CD4-positive, CD25-positive, alpha-beta regulatory T cell (primary cell): ENCODE results near the gene CACNA2D3. TPM values are rescaled to one million over a fixed set of nuclear protein-coding genes. Genes with fewer than 3 reads are reported as not detected.
"Not testable (repeated sequence)": the region's sequence is repeated elsewhere in the genome, so short reads cannot be mapped to it uniquely, and the experiment has no call there.

ENCODE experiments used
- ATAC-seq, 2 donors: fragments of 150-1000 bp; cut with Tn5 transposase; one replicate each; pipeline ENCODE4 v1.10.0; 2021; ENCODE audit warnings: low read depth in 2 of 2, moderate number of reproducible peaks in 2 of 2, moderate library complexity in 1 of 2
- DNase-seq, 3 donors: peaks; one replicate each; pipeline versions ENCODE4 v3.0.0 to v3.0.0-alpha.2; 2012 to 2022; ENCODE audit warnings: mixed read lengths in 1 of 3
- H3K27ac ChIP-seq: one replicate; pipeline ENCODE4 v1.7.0; 2013; ENCODE audit warnings: mild to moderate bottlenecking, low read length; ENCODE audit not compliant: insufficient read depth, poor library complexity, severe bottlenecking
- H3K27me3 ChIP-seq: one replicate; pipeline ENCODE4 v1.7.0; 2013; ENCODE audit warnings: low read length; ENCODE audit not compliant: control insufficient read depth, insufficient read depth
- H3K36me3 ChIP-seq: one replicate; pipeline ENCODE4 v1.7.0; 2013; ENCODE audit warnings: mild to moderate bottlenecking, low read length, moderate library complexity; ENCODE audit not compliant: control insufficient read depth, insufficient read depth
- H3K4me1 ChIP-seq: 2 replicates; pipeline ENCODE4 v1.7.0; 2013; ENCODE audit warnings: mild to moderate bottlenecking, low read length; ENCODE audit not compliant: insufficient read depth, control insufficient read depth, poor library complexity, severe bottlenecking
- H3K4me3 ChIP-seq: one replicate; pipeline ENCODE4 v1.7.0; 2013; ENCODE audit warnings: low read depth, mild to moderate bottlenecking, low read length, moderate library complexity
- H3K9me3 ChIP-seq, 2 experiments: 1 replicate in 1 of 2; 2 replicates in 1 of 2; pipeline ENCODE4 v1.7.0; 2013; ENCODE audit warnings: low read length in 2 of 2, mild to moderate bottlenecking in 1 of 2, moderate library complexity in 1 of 2; ENCODE audit not compliant: control insufficient read depth in 2 of 2
- H3K27ac Mint-ChIP-seq, 3 donors: one replicate each; pipeline ENCODE4 v1.8.0; 2020 to 2022; ENCODE audit warnings: mild to moderate bottlenecking in 3 of 3, mixed read lengths in 3 of 3, moderate library complexity in 2 of 3
- H3K27me3 Mint-ChIP-seq: one replicate; pipeline ENCODE4 v1.8.0; 2022; ENCODE audit warnings: mild to moderate bottlenecking, mixed read lengths
- H3K36me3 Mint-ChIP-seq: one replicate; pipeline ENCODE4 v1.8.0; 2020; ENCODE audit warnings: mixed read lengths
- H3K4me1 Mint-ChIP-seq, 4 donors: one replicate each; pipeline ENCODE4 v1.8.0; 2020 to 2022; ENCODE audit warnings: mixed read lengths in 4 of 4, mild to moderate bottlenecking in 1 of 4
- H3K4me3 Mint-ChIP-seq, 4 donors: one replicate each; pipeline ENCODE4 v1.8.0; 2020 to 2022; ENCODE audit warnings: mild to moderate bottlenecking in 4 of 4, mixed read lengths in 4 of 4, moderate library complexity in 3 of 4
- H3K9me3 Mint-ChIP-seq, 7 donors: one replicate each; pipeline ENCODE4 v1.8.0; 2020 to 2022; ENCODE audit warnings: mixed read lengths in 7 of 7, mild to moderate bottlenecking in 3 of 7, moderate library complexity in 2 of 7
- polyA plus RNA-seq, 4 donors: library from polyadenylated mRNA; unstranded; fragments of 300-500 nt; fragmentation: Illumina TruSeq; gene quantifications; one replicate each; pipeline ENCODE4 v1.2.3, GENCODE V29; 2021
- total RNA-seq: library from RNA; stranded (reverse); gene quantifications from one replicate; pipeline ENCODE4 v1.2.3, GENCODE V29; 2022

The CACNA2D3 gene
- total and polyA plus RNA-seq, 5 donors from 2014 or later: not detected

- DNase-seq (no peak), ATAC-seq (no peak)
- Histone ChIP-seq H3K36me3 (no peaks in the 10 kb centered on the region), H3K4me1 (no peaks in the 10 kb centered on the region), H3K27me3 (peaks cover 2% of the 10 kb centered on the region), H3K4me3 (no peak overlapping the region), H3K9me3 (no peaks in the 10 kb centered on the region), H3K27ac (no peak overlapping the region)
- H3K36me3 Mint-ChIP-seq: no peaks in the 10 kb centered on the region
- H3K4me1 Mint-ChIP-seq: no peaks in the 10 kb centered on the region
- no peak overlapping the region for H3K4me3 Mint-ChIP-seq
- no peak overlapping the region for H3K27ac Mint-ChIP-seq
- no peaks in the 10 kb centered on the region for H3K27me3 Mint-ChIP-seq
- H3K9me3 Mint-ChIP-seq: peaks cover 0 to 3% (median 0%) of the 10 kb centered on the region in 7 donors
These were observed 312.4 kb downstream of the CACNA2D3 start for GRCh38 chr3:54434756-54435155.

- no peak for DNase-seq
- H3K4me1 Mint-ChIP-seq: no peaks in the 10 kb centered on the region
- no peaks in the 10 kb centered on the region for H3K36me3 Mint-ChIP-seq
- H3K27me3 Mint-ChIP-seq: no peaks in the 10 kb centered on the region
- no peak overlapping the region for H3K27ac Mint-ChIP-seq
- no peaks in the 10 kb centered on the region for H3K4me1 ChIP-seq
- H3K27me3 ChIP-seq: no peaks in the 10 kb centered on the region
- no peak overlapping the region for H3K27ac ChIP-seq
- H3K36me3 ChIP-seq: no peaks in the 10 kb centered on the region
- peaks cover 0 to 5% (median 2%) of the 10 kb centered on the region in 7 donors for H3K9me3 Mint-ChIP-seq
- H3K9me3 ChIP-seq: no peaks in the 10 kb centered on the region
- H3K4me3 ChIP-seq: no peak overlapping the region
- no peak for ATAC-seq
- no peak overlapping the region for H3K4me3 Mint-ChIP-seq
These were observed 314.9 kb downstream of the CACNA2D3 start for GRCh38 chr3:54437271-54437670.

- H3K27me3 ChIP-seq: no peaks in the 10 kb centered on the region
- no peaks in the 10 kb centered on the region for H3K9me3 ChIP-seq
- Mint-ChIP-seq H3K4me1 (no peaks in the 10 kb centered on the region), H3K27me3 (no peaks in the 10 kb centered on the region), H3K36me3 (no peaks in the 10 kb centered on the region), H3K4me3 (no peak overlapping the region), H3K9me3 (peaks cover 0 to 5% (median 2%) of the 10 kb centered on the region in 7 donors), H3K27ac (no peak overlapping the region)
- H3K4me1 ChIP-seq: no peaks in the 10 kb centered on the region
- no peak overlapping the region for H3K4me3 ChIP-seq
- DNase-seq: no peak
- H3K27ac ChIP-seq: no peak overlapping the region
- no peaks in the 10 kb centered on the region for H3K36me3 ChIP-seq
- ATAC-seq: no peak
These were observed 321.3 kb downstream of the CACNA2D3 start for GRCh38 chr3:54443561-54444161.

GRCh38 chr3:54445630-54446029 is 323.3 kb downstream of the CACNA2D3 start:
- Mint-ChIP-seq H3K36me3 (no peaks in the 10 kb centered on the region), H3K27ac (no peak overlapping the region), H3K4me1 (no peaks in the 10 kb centered on the region), H3K9me3 (peaks cover 0 to 5% (median 0%) of the 10 kb centered on the region in 7 donors), H3K27me3 (no peaks in the 10 kb centered on the region), H3K4me3 (no peak overlapping the region)
- DNase-seq: no peak
- Histone ChIP-seq H3K27me3 (no peaks in the 10 kb centered on the region), H3K4me1 (no peaks in the 10 kb centered on the region), H3K27ac (no peak overlapping the region), H3K36me3 (no peaks in the 10 kb centered on the region), H3K9me3 (no peaks in the 10 kb centered on the region), H3K4me3 (no peak overlapping the region)
- ATAC-seq: no peak

- Histone ChIP-seq H3K4me1 (no peaks in the 10 kb centered on the region), H3K36me3 (no peaks in the 10 kb centered on the region), H3K4me3 (no peak overlapping the region), H3K9me3 (no peaks in the 10 kb centered on the region), H3K27me3 (no peaks in the 10 kb centered on the region), H3K27ac (no peak overlapping the region)
- no peaks in the 10 kb centered on the region for H3K4me1 Mint-ChIP-seq
- DNase-seq (no peak), ATAC-seq (no peak)
- H3K36me3 Mint-ChIP-seq: no peaks in the 10 kb centered on the region
- no peaks in the 10 kb centered on the region for H3K27me3 Mint-ChIP-seq
- H3K27ac Mint-ChIP-seq: no peak overlapping the region
- H3K4me3 Mint-ChIP-seq: no peak overlapping the region
- H3K9me3 Mint-ChIP-seq: peaks cover 0 to 5% (median 0%) of the 10 kb centered on the region in 7 donors
These were observed 325.1 kb downstream of the CACNA2D3 start for GRCh38 chr3:54447427-54447826.

GRCh38 chr3:54454806-54455205 is 332.5 kb downstream of the CACNA2D3 start:
- ATAC-seq: no peak
- Mint-ChIP-seq H3K27ac (no peak overlapping the region), H3K4me3 (no peak overlapping the region), H3K4me1 (no peaks in the 10 kb centered on the region), H3K27me3 (no peaks in the 10 kb centered on the region), H3K9me3 (peaks cover 3 to 16% (median 7%) of the 10 kb centered on the region in 7 donors), H3K36me3 (no peaks in the 10 kb centered on the region)
- no peaks in the 10 kb centered on the region for H3K36me3 ChIP-seq
- peaks cover 9 to 10% of the 10 kb centered on the region in 2 experiments for H3K9me3 ChIP-seq
- H3K27ac ChIP-seq: no peak overlapping the region
- no peak overlapping the region for H3K4me3 ChIP-seq
- DNase-seq: no peak
- no peaks in the 10 kb centered on the region for H3K27me3 ChIP-seq
- no peaks in the 10 kb centered on the region for H3K4me1 ChIP-seq

- Histone ChIP-seq H3K27me3 (no peaks in the 10 kb centered on the region), H3K36me3 (no peaks in the 10 kb centered on the region), H3K27ac (no peak overlapping the region), H3K4me3 (no peak overlapping the region), H3K4me1 (no peaks in the 10 kb centered on the region), H3K9me3 (peaks cover 9 to 10% of the 10 kb centered on the region in 2 experiments)
- ATAC-seq: no peak
- DNase-seq: no peak
- no peaks in the 10 kb centered on the region for H3K27me3 Mint-ChIP-seq
- H3K27ac Mint-ChIP-seq: no peak overlapping the region
- no peaks in the 10 kb centered on the region for H3K4me1 Mint-ChIP-seq
- no peaks in the 10 kb centered on the region for H3K36me3 Mint-ChIP-seq
- peaks cover 4 to 14% (median 8%) of the 10 kb centered on the region in 7 donors for H3K9me3 Mint-ChIP-seq
- H3K4me3 Mint-ChIP-seq: no peak overlapping the region
These were observed 336.0 kb downstream of the CACNA2D3 start for GRCh38 chr3:54458357-54458756.

- not testable (repeated sequence) for ATAC-seq, H3K9me3 ChIP-seq, H3K27me3 ChIP-seq, H3K4me1 ChIP-seq, H3K27ac ChIP-seq, H3K36me3 Mint-ChIP-seq, H3K36me3 ChIP-seq, DNase-seq, H3K27me3 Mint-ChIP-seq, H3K4me1 Mint-ChIP-seq, H3K4me3 Mint-ChIP-seq, H3K4me3 ChIP-seq, H3K27ac Mint-ChIP-seq
- H3K9me3 Mint-ChIP-seq: peaks cover 0 to 24% (median 4%) of the 10 kb centered on the region in 7 donors
These were observed 342.2 kb downstream of the CACNA2D3 start for GRCh38 chr3:54464554-54464953.
